Measurements from ENCODE around the gene SLC35B2.
A peak's percentile ranks its signal among the peaks of the same experiment; 100 is the strongest.

SLC35B2 gene

GRCh38 chr6:44221961-44222335 lies 35.4 kb downstream of the SLC35B2 start:
- DNase-seq = no peak

- peak in 11 of 14 donors; percentile 34 to 84 (median 72) for DNase-seq
Measured at GRCh38 chr6:44221291-44221960, 35.9 kb downstream of the SLC35B2 start.

- no peak for DNase-seq
Measured at GRCh38 chr6:44220913-44221290, 36.4 kb downstream of the SLC35B2 start.

- DNase-seq = no peak
Measured at GRCh38 chr6:44219815-44220784, 37.2 kb downstream of the SLC35B2 start.

GRCh38 chr6:44219053-44219814 lies 38.1 kb downstream of the SLC35B2 start:
- DNase-seq = peak in 9 of 14 donors; percentile 18 to 69 (median 58)

GRCh38 chr6:44217332-44218143 lies 39.8 kb downstream of the SLC35B2 start:
- peak in 9 of 14 donors; percentile 35 to 78 (median 48) for DNase-seq

- no peak for DNase-seq
Measured at GRCh38 chr6:44216677-44217331, 40.5 kb downstream of the SLC35B2 start, which contains the start of gene MYMX. Gene MYMX, plus strand, starts transcription at chr6:44216926. Its CDS starts 546 bp downstream, at chr6:44217472.

- DNase-seq = no peak
Measured at GRCh38 chr6:44214307-44214706, 43.0 kb downstream of the SLC35B2 start.

GRCh38 chr6:44211284-44211683 lies 46.0 kb downstream of the SLC35B2 start:
- DNase-seq = no peak

- no peak for DNase-seq
Measured at GRCh38 chr6:44207966-44208365, 49.4 kb downstream of the SLC35B2 start.
